BE2C (cell line): ENCODE measurements around the gene NEO1.
A peak's percentile ranks its signal among the peaks of the same experiment; 100 is the strongest.

Experiments used
- DNase-seq: peaks from one replicate; pipeline ENCODE4 v3.0.0-alpha.2; 2020
- H3K27me3 ChIP-seq: fragments of 250-450 bp; sonication (Bioruptor Pico); 2 replicates; pipeline ENCODE4 v1.5.1; 2020; ENCODE audit warnings: mild to moderate bottlenecking
- H3K36me3 ChIP-seq: fragments of 250-450 bp; sonication (Bioruptor Pico); 2 replicates; pipeline ENCODE4 v1.5.1; 2020; ENCODE audit warnings: mild to moderate bottlenecking
- H3K4me1 ChIP-seq: fragments of 250-450 bp; sonication (Bioruptor Pico); 2 replicates; pipeline ENCODE4 v1.5.1; 2020
- H3K4me3 ChIP-seq: 2 replicates; pipeline ENCODE4 v1.5.1; 2011; ENCODE audit warnings: low read depth, low read length
- H3K9me3 ChIP-seq: fragments of 250-450 bp; sonication (Bioruptor Pico); 2 replicates; pipeline ENCODE4 v1.5.1; 2020
- CTCF ChIP-seq: IDR thresholded peaks from 2 replicates; pipeline ENCODE4 v1.5.1; 2012; ENCODE audit warnings: mild to moderate bottlenecking, low read depth, low read length

NEO1 gene

DNA sequence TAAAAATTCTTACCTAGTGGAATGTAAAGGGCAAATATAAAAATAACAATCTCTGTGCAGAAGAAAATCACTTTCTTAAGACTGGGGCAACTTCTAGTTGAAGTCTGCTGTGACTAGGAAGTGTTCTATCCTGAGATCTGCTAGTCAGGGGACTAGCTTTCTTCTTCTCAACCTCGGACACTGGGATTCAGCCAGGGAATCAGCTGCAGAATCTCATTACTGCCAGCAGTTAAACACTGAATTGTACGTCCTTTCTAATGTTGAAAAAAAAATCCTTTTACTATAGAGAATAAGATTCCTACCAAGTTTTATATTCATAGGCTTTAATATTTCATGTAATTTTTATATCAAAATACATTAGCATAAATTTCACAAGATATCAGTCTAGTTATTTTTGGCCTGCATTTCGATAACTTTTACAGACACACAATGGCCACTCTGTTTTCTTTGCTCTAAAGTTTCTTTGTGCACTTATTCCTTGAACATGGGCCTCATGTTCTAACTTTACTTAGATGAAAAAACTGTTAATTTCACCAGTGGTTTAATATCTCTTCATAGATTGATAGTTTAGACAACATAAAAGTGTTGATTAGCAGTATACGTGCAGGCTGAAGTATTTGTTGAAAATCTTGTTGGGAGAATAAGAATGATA, 2.6 kb upstream of the NEO1 start:
- no peaks in the 10 kb centered on the region for H3K9me3 ChIP-seq
- H3K4me3 ChIP-seq, result no peak overlapping the region
- no peak for DNase-seq
- peaks cover 56% of the 10 kb centered on the region for H3K27me3 ChIP-seq
- H3K36me3 ChIP-seq, result no peaks in the 10 kb centered on the region
- no peak for TF ChIP-seq CTCF
- no peaks in the 10 kb centered on the region for H3K4me1 ChIP-seq

DNA sequence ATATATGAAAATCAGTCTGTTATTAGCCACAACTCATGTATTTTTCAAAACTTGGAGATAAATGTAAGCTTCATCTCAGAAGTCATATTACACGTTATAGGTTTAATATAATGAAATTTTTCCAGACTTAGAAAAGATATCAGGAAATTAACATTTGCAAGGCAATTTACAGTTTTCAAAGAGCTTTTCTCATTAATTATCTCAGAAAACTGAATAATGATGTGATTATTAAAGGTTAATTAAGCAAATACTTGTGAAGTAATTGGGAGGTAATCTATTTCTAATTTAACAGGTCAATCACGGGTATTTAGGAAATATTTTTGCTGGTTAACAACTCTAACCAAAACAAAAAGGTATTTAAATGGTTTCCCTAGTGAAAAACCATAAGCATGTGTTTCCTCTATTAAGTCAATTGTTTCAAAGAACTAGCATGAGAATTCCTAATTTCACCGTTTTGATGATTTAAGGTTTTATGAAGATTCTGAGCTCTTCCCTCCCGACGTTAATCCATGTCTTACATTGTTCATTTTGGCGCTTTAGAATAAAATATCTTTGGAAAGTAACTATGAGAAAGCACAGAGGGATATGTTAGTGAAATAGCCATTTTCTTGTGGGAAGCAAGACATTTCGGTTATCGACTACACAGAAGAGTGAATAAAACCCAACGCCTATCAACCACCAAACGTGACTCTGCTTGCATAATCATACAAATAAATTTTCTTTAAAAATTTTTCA, 1.5 kb upstream of the NEO1 start:
- no peak for DNase-seq
- H3K36me3 ChIP-seq, result no peaks in the 10 kb centered on the region
- no peak for TF ChIP-seq CTCF
- H3K4me3 ChIP-seq, result peak overlapping the region; percentile 75; the same call in 1 of the 2 replicates
- H3K4me1 ChIP-seq, result no peaks in the 10 kb centered on the region
- H3K27me3 ChIP-seq, result peaks cover 61% of the 10 kb centered on the region
- H3K9me3 ChIP-seq, result no peaks in the 10 kb centered on the region

DNA sequence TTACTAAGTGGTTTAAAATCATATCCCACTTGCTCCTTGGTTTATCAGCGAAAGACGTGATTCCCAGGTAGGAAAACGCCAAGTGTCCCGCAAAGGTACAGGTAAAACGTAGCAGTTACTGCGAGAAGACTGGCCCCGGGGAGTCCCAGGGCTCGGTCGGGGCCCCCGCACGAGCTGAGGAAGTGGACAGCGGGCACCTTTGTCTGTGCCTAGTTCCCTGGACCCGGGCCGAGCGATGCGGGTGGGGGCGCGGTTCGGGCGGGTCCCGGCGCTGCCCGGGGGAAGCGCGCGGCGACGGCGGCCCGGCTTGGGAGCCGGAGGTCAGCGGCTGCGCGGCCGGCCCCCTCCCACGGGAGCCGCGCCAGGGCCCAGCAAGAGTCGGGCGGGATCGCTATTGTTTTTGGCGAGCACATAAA, 864 bp upstream of the NEO1 start:
- Histone ChIP-seq H3K4me3 (peak overlapping the region; percentile 75), H3K4me1 (no peaks in the 10 kb centered on the region), H3K9me3 (no peaks in the 10 kb centered on the region), H3K27me3 (peaks cover 62% of the 10 kb centered on the region), H3K36me3 (no peaks in the 10 kb centered on the region)
- TF ChIP-seq CTCF, result no peak
- DNase-seq, result no peak

DNA sequence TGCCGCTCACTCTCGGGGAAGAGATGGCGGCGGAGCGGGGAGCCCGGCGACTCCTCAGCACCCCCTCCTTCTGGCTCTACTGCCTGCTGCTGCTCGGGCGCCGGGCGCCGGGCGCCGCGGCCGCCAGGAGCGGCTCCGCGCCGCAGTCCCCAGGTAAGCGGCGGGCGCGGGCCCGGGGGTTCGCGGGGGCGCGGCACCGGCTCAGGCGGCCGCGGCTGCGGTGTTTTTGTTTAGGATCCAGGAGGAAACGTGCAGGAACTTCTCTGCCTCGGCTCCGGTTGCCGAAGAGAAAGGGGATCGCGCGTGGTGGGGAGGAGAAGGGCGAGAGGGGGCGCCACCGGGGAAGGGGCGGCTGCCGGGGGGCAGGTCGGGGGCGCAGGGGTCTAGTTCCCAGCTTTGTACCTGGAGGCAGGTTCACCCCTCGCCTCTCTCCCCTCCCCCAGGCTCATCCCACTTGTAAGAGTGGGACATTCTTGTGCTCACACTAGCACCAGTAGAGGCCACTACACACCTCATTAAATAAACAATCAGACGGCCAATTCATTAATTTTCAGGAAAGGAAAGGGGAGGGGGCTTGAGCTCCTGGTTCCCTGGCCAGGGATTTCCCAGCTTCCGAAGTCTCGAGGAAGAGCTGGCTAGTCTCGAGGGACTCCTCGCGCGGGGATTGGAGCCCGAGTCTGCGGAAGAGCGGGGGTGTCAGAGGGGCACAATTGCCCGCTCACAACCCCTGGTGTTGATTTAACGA, 562 bp downstream of the NEO1 start:
- Histone ChIP-seq H3K4me1 (no peaks in the 10 kb centered on the region), H3K36me3 (no peaks in the 10 kb centered on the region), H3K9me3 (no peaks in the 10 kb centered on the region), H3K27me3 (peaks cover 67% of the 10 kb centered on the region), H3K4me3 (peak overlapping the region; percentile 46)
- peak; percentile 21 for TF ChIP-seq CTCF
- peak; percentile 12 for DNase-seq

DNA sequence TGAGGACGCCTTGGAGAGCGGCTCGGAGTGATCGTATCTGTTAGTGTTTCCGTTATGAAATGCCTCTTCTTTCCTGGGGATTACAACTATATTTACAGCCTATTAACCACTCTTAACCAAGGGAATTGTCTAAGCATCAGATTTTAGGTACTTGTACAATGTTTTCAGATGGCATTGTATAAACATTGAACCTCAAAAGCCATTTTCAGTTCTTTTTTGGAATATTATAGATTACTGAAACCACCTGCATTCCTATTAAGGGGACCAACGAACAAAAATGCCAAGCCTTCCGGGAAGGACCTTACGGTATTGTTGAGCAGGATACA, 1.1 kb downstream of the NEO1 start:
- no peak for DNase-seq
- peak overlapping the region; percentile 46 for H3K4me3 ChIP-seq
- H3K36me3 ChIP-seq, result no peaks in the 10 kb centered on the region
- H3K4me1 ChIP-seq, result no peaks in the 10 kb centered on the region
- H3K27me3 ChIP-seq, result peaks cover 72% of the 10 kb centered on the region
- no peak for TF ChIP-seq CTCF
- H3K9me3 ChIP-seq, result no peaks in the 10 kb centered on the region
